Measurements from ENCODE around the gene ABCA10. TPM values are rescaled to one million over a fixed set of nuclear protein-coding genes. Genes with fewer than 3 reads are reported as not detected.
A peak's percentile ranks its signal among the peaks of the same experiment; 100 is the strongest.

The ABCA10 gene
- total RNA-seq, 6 experiments from 2014 or later = 1.7 to 4.0 (median 2.0) TPM

DNA sequence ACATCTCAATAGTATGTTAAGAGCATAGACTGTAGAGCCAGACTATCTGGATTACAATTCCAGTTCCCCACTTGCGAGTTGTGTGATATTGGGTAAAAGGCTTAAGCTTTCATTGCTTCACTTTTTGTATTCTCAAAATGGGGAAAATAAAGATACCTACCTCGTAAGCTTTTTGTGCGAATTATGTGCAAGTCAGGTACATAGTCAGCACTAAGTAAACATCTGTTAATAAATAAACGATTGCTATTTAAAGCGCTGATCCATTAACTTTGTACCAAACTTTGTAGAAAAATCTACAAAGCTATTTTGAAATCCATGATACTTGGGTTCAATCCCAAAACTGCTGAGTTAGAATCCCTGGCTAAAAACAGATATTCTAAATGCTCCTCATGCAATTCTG is 106.6 kb downstream of the ABCA10 start:
- Histone ChIP-seq H3K9me3 (no peaks in the 10 kb centered on the region), H3K36me3 (peaks cover 0 to 27% (median 2%) of the 10 kb centered on the region in 4 donors), H3K4me3 (no peak overlapping the region), H3K4me1 (peaks cover 0 to 77% (median 10%) of the 10 kb centered on the region in 4 donors), H3K27ac (peak overlapping the region; percentile 18 to 89 (median 88)), H3K27me3 (no peaks in the 10 kb centered on the region)
- TF ChIP-seq, protein P1, sequence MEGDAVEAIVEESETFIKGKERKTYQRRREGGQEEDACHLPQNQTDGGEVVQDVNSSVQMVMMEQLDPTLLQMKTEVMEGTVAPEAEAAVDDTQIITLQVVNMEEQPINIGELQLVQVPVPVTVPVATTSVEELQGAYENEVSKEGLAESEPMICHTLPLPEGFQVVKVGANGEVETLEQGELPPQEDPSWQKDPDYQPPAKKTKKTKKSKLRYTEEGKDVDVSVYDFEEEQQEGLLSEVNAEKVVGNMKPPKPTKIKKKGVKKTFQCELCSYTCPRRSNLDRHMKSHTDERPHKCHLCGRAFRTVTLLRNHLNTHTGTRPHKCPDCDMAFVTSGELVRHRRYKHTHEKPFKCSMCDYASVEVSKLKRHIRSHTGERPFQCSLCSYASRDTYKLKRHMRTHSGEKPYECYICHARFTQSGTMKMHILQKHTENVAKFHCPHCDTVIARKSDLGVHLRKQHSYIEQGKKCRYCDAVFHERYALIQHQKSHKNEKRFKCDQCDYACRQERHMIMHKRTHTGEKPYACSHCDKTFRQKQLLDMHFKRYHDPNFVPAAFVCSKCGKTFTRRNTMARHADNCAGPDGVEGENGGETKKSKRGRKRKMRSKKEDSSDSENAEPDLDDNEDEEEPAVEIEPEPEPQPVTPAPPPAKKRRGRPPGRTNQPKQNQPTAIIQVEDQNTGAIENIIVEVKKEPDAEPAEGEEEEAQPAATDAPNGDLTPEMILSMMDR (IDR thresholded peaks at IDR 0.05) = no peak
- no peak for TF ChIP-seq POLR2A (IDR thresholded peaks at IDR 0.05)
- ATAC-seq = peak; percentile 87 to 96 (median 92)
- WGBS (ENCODE audit: insufficient coverage, low coverage, low lambda C conversion rate, missing lambda C conversion rate) = 32% methylated on average over 5 of the region's 5 CpGs
- DNase-seq = no peak
- intact Hi-C loops (cut with DNase I) = no loop called here

DNA sequence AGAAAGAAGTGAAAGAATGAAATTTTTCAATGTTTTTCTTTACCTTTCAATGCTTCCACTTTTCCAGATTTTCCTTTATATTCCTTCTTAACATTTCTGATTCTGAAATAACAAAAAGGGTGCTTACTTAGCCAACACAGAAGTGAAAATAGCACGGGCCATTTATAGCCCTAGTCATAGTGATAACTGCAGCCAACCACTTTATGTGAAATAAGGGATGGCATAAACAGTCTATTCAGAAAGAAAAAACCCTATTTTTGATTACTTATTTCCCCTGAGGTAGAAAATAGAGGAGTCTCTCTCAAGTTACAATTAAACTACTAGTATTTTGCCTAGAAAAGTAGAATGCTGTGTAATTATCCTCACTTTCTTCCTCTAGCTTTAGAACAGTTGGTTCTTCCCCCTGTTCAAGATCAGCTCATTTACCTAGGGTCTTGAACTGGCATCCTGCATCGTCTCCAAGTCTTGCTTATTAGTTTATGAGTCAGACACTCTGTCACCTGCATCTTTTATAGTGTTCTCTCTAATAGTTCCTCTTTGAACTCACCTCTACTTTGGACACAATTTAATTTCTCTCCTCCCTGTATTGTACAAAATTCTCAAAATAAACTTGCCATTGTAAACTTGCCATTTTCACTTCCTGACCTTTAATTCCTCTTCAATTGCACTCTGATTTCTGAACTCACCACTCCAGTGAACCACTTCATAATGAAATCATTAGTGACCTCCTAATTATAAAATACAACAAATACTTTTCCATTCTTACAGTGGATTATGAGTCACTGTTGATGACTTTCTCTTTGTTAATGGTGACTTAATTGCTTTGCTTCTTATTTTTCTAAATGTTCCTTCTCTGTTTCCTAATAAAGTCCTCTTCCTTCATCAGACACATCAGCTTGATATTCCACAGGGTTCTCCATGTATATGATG is 110.5 kb downstream of the ABCA10 start:
- TF ChIP-seq, protein P1 (IDR thresholded peaks at IDR 0.05) = no peak
- no peak for TF ChIP-seq POLR2A (IDR thresholded peaks at IDR 0.05)
- Histone ChIP-seq H3K9me3 (no peaks in the 10 kb centered on the region), H3K27ac (peak overlapping the region in 1 of 3 donors; percentile 39), H3K27me3 (no peaks in the 10 kb centered on the region), H3K4me1 (peaks cover 0 to 68% (median 2%) of the 10 kb centered on the region in 4 donors), H3K36me3 (peaks cover 0 to 15% (median 6%) of the 10 kb centered on the region in 4 donors), H3K4me3 (no peak overlapping the region)
- 55% methylated on average over 2 of the region's 2 CpGs for WGBS (ENCODE audit: insufficient coverage, low coverage, low lambda C conversion rate, missing lambda C conversion rate)
- DNase-seq (no peak), ATAC-seq (no peak)
- intact Hi-C loops (cut with DNase I) = no loop called here

GRCh38 chr17:69111794-69112193 is 116.8 kb downstream of the ABCA10 start:
- H3K27me3 ChIP-seq = no peaks in the 10 kb centered on the region
- ATAC-seq = no peak
- no peak overlapping the region for H3K27ac ChIP-seq
- peaks cover 0 to 57% (median 24%) of the 10 kb centered on the region in 4 donors for H3K36me3 ChIP-seq
- DNase-seq = no peak
- intact Hi-C loops (cut with DNase I) = no loop called here
- TF ChIP-seq, protein P1 (IDR thresholded peaks at IDR 0.05) = no peak
- no peak for TF ChIP-seq POLR2A (IDR thresholded peaks at IDR 0.05)
- 38% methylated on average over 1 of the region's 1 CpG for WGBS (ENCODE audit: insufficient coverage, low coverage, low lambda C conversion rate, missing lambda C conversion rate)
- peaks cover 0 to 15% (median 0%) of the 10 kb centered on the region in 4 donors for H3K4me1 ChIP-seq
- H3K4me3 ChIP-seq = no peak overlapping the region
- no peaks in the 10 kb centered on the region for H3K9me3 ChIP-seq

DNA sequence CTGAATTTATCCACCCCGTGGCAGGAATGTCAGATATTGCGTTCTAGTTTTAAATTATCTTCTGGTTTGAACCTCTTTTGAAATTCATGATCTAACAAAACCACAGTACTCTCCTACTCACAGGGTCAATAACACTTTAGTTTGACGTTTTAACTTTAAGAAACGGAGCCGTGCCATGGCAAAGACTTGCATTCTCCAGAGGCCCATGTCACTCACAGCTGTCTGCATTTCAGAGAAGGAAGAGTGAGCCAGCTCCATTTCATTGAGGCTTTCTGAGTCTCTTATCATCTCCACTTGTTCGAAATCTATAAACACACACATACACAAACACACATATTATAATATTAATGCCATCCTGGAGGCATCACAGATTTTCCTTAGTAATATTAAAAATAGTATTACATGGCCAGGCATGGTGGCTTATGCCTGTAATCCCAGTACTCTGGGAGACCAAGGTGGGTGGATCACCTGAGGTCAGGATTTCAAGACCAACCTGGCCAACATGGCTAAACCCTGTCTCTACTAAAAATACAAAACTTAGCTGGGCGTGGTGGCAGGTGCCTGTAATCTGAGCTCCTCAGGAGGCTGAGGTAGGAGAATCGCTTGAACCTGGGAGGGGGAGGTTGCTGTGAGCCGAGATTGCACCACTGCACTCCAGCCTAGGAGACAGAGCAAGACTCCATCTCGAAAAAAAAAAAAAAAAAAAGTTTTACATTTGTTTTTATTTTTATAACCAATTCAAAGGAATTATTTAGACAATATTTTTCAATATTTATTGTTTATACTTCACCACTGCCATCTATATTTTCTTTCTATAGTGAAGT is 122.5 kb downstream of the ABCA10 start:
- H3K4me1 ChIP-seq = no peaks in the 10 kb centered on the region
- H3K27me3 ChIP-seq = no peaks in the 10 kb centered on the region
- H3K9me3 ChIP-seq = no peaks in the 10 kb centered on the region
- TF ChIP-seq POLR2A (IDR thresholded peaks at IDR 0.05) = no peak
- TF ChIP-seq, protein P1 (IDR thresholded peaks at IDR 0.05) = no peak
- WGBS (ENCODE audit: insufficient coverage, low coverage, low lambda C conversion rate, missing lambda C conversion rate) = 83% methylated on average over 10 of the region's 10 CpGs
- no peak overlapping the region for H3K4me3 ChIP-seq
- peaks cover 0 to 68% (median 18%) of the 10 kb centered on the region in 4 donors for H3K36me3 ChIP-seq
- no peak for ATAC-seq
- H3K27ac ChIP-seq = no peak overlapping the region
- intact Hi-C loops (cut with DNase I) = no loop called here
- DNase-seq = no peak

All from right lobe of liver (tissue), 6 donors.